Ovary (tissue), 9 donors: ENCODE measurements around the gene PROZ. TPM values are rescaled to one million over a fixed set of nuclear protein-coding genes. Genes with fewer than 3 reads are reported as not detected.

Experiments
- DNase-seq, 5 donors: peaks; one replicate each; pipeline ENCODE4 v3.0.0-alpha.2; 2019 to 2020
- H3K27ac ChIP-seq, 2 donors: fragments of 200-600 bp; one replicate each; pipeline versions ENCODE4 v1.5.1 to v1.8.0; 2019 to 2022
- H3K27me3 ChIP-seq: fragments of 200-600 bp; one replicate; pipeline ENCODE4 v1.8.0; 2022
- H3K36me3 ChIP-seq: fragments of 200-600 bp; sonication (generic); one replicate; pipeline ENCODE4 v1.5.1; 2019
- H3K4me1 ChIP-seq: one replicate; pipeline ENCODE4 v1.8.1; 2013; ENCODE audit warnings: mild to moderate bottlenecking, moderate library complexity; ENCODE audit not compliant: insufficient read depth
- H3K4me3 ChIP-seq: fragments of 200-600 bp; sonication (generic); one replicate; pipeline ENCODE4 v1.5.1; 2017
- H3K9me3 ChIP-seq, 2 donors: fragments of 200-600 bp in 1 of 2; sonication (generic) in 1 of 2; one replicate each; pipeline versions ENCODE4 v1.5.1 to v1.8.1; 2013 to 2019; ENCODE audit warnings: mild to moderate bottlenecking in 1 of 2, moderate library complexity in 1 of 2
- EP300 ChIP-seq: sonication (generic); formaldehyde crosslinking; IDR thresholded peaks from one replicate; pipeline ENCODE4 v1.6.1; 2017; ENCODE audit warnings: antibody characterized with exemption
- POLR2A ChIP-seq: fragments of 450-650 bp; IDR thresholded peaks from one replicate; pipeline ENCODE4 v1.6.1; 2017; ENCODE audit warnings: antibody characterized with exemption, mild to moderate bottlenecking, moderate library complexity
- WGBS, 3 donors: extraction: QIAGEN DNeasy Blood & Tissue Kit in 1 of 3; methylation state at CpG; one replicate each; pipeline versions ENCODE4 v1.1.5 to v1.1.7; 2013 to 2017; 5-methylcytosine and 5-hydroxymethylcytosine counted together
- intact Hi-C, 4 donors: fragments of 100-400 bp; cut with DNase I; formaldehyde crosslinking; loops; one replicate each; pipeline versions ENCODE4 v1.11.0 to v1.15.1; 2022 to 2023
- polyA plus RNA-seq, 2 donors: library from polyadenylated mRNA; stranded (reverse); fragments of 200-250 nt in 1 of 2; fragments of 350-450 nt in 1 of 2; fragmentation: Illumina TruSeq in 1 of 2; extraction: RNeasy Lipid Tissue Mini Kit (QIAGEN cat#74804) in 1 of 2; gene quantifications; one replicate each; pipeline ENCODE4 v1.2.3, GENCODE V29; 2013 to 2014
- total RNA-seq, 7 donors: library from RNA; depleted of rRNA in 2 of 7; stranded (reverse); fragments of >200 nt in 2 of 7; fragmentation: NEBNext Ultra II Directional in 3 of 7; extraction: Animal tissue kit (Norgen Biotek cat#: 25700) in 3 of 7; gene quantifications; one replicate each; pipeline versions ENCODE4 v1.1.0 to v1.2.4, GENCODE V29; 2016 to 2023
- TF ChIP-seq, protein P1 (sequence below), 3 donors: fragments of 450-650 bp in 2 of 3; fragments of 200-600 bp in 1 of 3; IDR thresholded peaks; one replicate each; pipeline versions ENCODE4 v1.5.1 to v1.8.0; 2016 to 2022; ENCODE audit warnings: antibody characterized with exemption in 3 of 3, mild to moderate bottlenecking in 1 of 3
- donor health status: DM: no; HTN: no; CAD: no; lungs with moderate emphysema.
- donor health status: DM: no; HTN: no; CAD: no.
- donor health status: Bipolar disorder and iron deficiency.
- donor health status: DM: yes; HTN: yes; CAD: no.
- donor health status: DM: no; HTN: no; CAD: no.
- donor health status: DM: yes; HTN: yes; CAD: no.

The PROZ gene
- total and polyA plus RNA-seq, 9 donors: not detected

DNA sequence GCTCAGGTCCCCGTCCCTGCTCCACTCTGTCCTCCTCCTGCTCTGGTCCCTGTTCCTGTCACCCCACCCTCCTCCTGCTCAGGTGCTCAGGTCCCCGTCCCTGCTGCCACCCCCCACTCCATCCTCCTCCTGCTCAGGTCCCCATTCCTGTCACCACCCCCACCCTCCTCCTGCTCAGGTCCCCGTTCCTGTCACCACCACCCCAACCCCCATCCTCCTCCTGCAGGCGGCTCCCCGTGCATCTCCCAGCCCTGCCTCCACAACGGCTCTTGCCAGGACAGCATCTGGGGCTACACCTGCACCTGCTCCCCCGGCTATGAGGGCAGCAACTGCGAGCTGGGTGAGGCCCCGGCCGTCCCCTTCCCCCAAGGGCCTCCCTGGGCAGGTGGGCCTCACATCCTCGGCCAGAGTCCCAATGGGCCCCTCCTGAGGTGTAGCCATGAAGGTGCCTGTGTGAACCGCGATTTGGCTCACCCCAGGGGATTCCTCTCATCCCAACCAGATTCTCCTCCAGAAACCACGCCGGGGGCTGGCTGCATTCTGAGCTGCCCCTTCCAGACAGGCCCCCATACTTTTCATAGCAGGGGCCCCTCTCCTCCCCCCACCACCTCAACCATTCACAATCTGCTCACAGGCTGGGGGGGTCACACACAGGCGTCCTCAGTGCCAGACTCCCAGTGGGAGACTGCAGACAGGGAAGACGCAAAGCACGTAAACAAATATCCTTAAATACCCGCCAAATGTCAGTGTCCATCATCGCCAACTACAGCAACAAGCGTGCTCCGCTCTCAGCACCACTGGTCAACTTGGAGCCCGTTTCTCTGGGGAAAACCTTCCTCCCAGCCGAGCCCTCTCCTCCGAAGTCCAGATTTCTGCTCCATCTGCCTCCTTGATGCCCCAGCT is 4.6 kb downstream of the PROZ start:
- H3K36me3 ChIP-seq: no peaks in the 10 kb centered on the region
- no peak overlapping the region for H3K27ac ChIP-seq
- no peak overlapping the region for H3K4me3 ChIP-seq
- H3K4me1 ChIP-seq: no peaks in the 10 kb centered on the region
- TF ChIP-seq POLR2A (no peak), EP300 (no peak)
- TF ChIP-seq, protein P1, sequence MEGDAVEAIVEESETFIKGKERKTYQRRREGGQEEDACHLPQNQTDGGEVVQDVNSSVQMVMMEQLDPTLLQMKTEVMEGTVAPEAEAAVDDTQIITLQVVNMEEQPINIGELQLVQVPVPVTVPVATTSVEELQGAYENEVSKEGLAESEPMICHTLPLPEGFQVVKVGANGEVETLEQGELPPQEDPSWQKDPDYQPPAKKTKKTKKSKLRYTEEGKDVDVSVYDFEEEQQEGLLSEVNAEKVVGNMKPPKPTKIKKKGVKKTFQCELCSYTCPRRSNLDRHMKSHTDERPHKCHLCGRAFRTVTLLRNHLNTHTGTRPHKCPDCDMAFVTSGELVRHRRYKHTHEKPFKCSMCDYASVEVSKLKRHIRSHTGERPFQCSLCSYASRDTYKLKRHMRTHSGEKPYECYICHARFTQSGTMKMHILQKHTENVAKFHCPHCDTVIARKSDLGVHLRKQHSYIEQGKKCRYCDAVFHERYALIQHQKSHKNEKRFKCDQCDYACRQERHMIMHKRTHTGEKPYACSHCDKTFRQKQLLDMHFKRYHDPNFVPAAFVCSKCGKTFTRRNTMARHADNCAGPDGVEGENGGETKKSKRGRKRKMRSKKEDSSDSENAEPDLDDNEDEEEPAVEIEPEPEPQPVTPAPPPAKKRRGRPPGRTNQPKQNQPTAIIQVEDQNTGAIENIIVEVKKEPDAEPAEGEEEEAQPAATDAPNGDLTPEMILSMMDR (IDR thresholded peaks at IDR 0.05): no peak
- intact Hi-C loops: no loop called here
- H3K27me3 ChIP-seq: no peaks in the 10 kb centered on the region
- DNase-seq: no peak
- H3K9me3 ChIP-seq: no peaks in the 10 kb centered on the region
- WGBS, 3 donors: 17 to 26% (median 22%) methylated on average over 21 to 25 of the region's 25 CpGs

DNA sequence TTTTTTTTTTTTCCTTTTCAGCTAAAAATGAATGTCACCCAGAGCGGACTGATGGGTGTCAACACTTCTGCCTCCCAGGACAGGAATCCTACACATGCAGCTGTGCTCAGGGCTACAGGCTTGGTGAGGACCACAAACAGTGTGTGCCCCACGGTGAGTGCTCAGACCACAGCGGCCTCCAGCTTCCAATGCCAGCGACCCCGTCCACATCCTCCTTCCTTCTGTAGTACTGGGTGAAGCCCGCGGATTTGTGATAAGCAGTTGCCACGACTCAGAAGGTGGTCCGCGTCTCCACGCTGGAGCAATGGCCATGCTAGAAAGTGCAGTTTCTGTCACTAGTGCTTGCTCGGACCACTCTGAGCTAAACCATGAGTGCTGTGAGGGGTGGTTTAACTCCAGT is 6.0 kb downstream of the PROZ start:
- Histone ChIP-seq H3K4me3 (no peak overlapping the region), H3K4me1 (no peaks in the 10 kb centered on the region), H3K27me3 (no peaks in the 10 kb centered on the region), H3K9me3 (no peaks in the 10 kb centered on the region), H3K27ac (no peak overlapping the region), H3K36me3 (no peaks in the 10 kb centered on the region)
- intact Hi-C loops: no loop called here
- TF ChIP-seq, protein P1 (IDR thresholded peaks at IDR 0.05): no peak
- no peak for TF ChIP-seq EP300
- TF ChIP-seq POLR2A: no peak
- no peak for DNase-seq
- WGBS, 3 donors: 72 to 86% (median 73%) methylated on average over 12 of the region's 12 CpGs

DNA sequence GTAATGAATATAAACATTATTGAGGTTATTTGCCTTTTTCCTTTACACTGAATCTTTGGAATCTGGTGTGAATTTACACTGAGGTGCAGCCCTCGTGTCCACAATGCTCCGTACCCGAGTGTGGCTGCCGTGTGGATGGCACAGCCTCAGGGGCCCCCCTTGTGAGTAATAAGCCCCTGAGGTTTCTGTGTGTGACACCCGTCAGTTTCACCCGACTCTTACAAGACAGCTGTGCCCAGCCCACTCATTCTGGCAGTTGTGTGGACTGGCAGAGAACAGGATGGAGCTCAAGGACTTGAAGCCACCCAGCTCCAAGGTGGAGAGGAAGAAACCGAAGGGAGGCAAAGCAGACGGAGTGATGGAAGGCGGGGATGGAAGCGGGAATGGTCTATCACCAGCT is 7.8 kb downstream of the PROZ start:
- TF ChIP-seq POLR2A: no peak
- TF ChIP-seq, protein P1 (IDR thresholded peaks at IDR 0.05): no peak
- TF ChIP-seq EP300: no peak
- Histone ChIP-seq H3K36me3 (no peaks in the 10 kb centered on the region), H3K4me3 (no peak overlapping the region), H3K27me3 (no peaks in the 10 kb centered on the region), H3K9me3 (no peaks in the 10 kb centered on the region), H3K4me1 (no peaks in the 10 kb centered on the region), H3K27ac (no peak overlapping the region)
- 87 to 93% (median 90%) methylated on average over 10 of the region's 10 CpGs for WGBS, 3 donors
- intact Hi-C loops: no loop called here
- no peak for DNase-seq

DNA sequence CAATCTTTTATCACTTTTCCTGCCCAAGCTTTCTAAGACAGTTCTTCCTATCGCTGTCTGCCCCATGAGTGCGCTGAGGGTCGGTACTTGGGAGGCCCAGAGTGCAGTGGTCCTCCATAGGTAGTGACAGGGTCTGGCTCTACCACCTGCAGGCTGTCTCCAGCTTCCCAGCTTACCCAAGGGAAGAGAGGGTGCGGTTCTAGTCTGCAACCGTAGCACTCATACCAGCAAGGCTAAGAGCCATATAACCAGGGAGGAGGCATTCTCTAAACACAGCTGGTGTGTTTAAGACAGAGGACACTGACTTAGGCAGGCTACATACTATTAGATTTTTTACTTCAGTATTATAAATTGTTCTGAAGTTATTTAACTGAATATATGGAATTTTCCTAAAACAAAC is 8.2 kb downstream of the PROZ start:
- TF ChIP-seq POLR2A (no peak), EP300 (no peak)
- TF ChIP-seq, protein P1 (IDR thresholded peaks at IDR 0.05): no peak
- Histone ChIP-seq H3K36me3 (no peaks in the 10 kb centered on the region), H3K27ac (no peak overlapping the region), H3K4me1 (no peaks in the 10 kb centered on the region), H3K27me3 (no peaks in the 10 kb centered on the region), H3K4me3 (no peak overlapping the region), H3K9me3 (no peaks in the 10 kb centered on the region)
- intact Hi-C loops: no loop called here
- 89 to 90% (median 90%) methylated on average over 5 of the region's 5 CpGs for WGBS, 3 donors
- DNase-seq: no peak
